Measurements from ENCODE around the gene IGLL5.

- TF ChIP-seq EZH2 (IDR thresholded peaks at IDR 0.05; ENCODE audit: insufficient read depth, poor library complexity, severe bottlenecking), result no peak
- TF ChIP-seq EZH2phosphoT487 (IDR thresholded peaks at IDR 0.05; ENCODE audit: insufficient read depth, low read depth), result no peak
Observed at GRCh38 chr22:22912135-22912987, 24.7 kb downstream of the IGLL5 start.
